HG03060 (cell line): ENCODE measurements around the gene VHLL.
"Not testable (repeated sequence)": the region's sequence is repeated elsewhere in the genome, so short reads cannot be mapped to it uniquely, and the experiment has no call there.

Source experiments
- ATAC-seq: cut with Tn5 transposase; IDR thresholded peaks from one replicate; pipeline ENCODE4 v1.9.1; 2021; ENCODE audit warnings: low read depth, moderate number of reproducible peaks; ENCODE audit not compliant: unreplicated experiment

VHLL gene

GRCh38 chr1:156298852-156299357, at the start of gene VHLL:
Gene VHLL (minus strand): TSS chr1:156299307. CDS start chr1:156299189, 118 bp downstream.
- ATAC-seq = no peak

- no peak for ATAC-seq
These were observed 48.2 kb upstream of the VHLL start for GRCh38 chr1:156347331-156347730.

- ATAC-seq = no peak
These were observed 47.5 kb upstream of the VHLL start for GRCh38 chr1:156346636-156347035.

GRCh38 chr1:156346035-156346434, 46.9 kb upstream of the VHLL start:
- ATAC-seq = not testable (repeated sequence)

- ATAC-seq = no peak
These were observed 45.3 kb upstream of the VHLL start for GRCh38 chr1:156344409-156344808.

GRCh38 chr1:156342166-156342955, 43.3 kb upstream of the VHLL start:
- no peak for ATAC-seq

GRCh38 chr1:156338180-156338976, 39.3 kb upstream of the VHLL start, which contains the start of the genes CCT3 and TSACC:
Gene CCT3 (minus strand): TSS chr1:156338292. CDS start chr1:156338184, 108 bp downstream.
Gene TSACC (plus strand): TSS chr1:156338526. CDS start chr1:156339758, 1,232 bp downstream.
- ATAC-seq = peak; percentile 93

- ATAC-seq = no peak
These were observed 38.7 kb upstream of the VHLL start for GRCh38 chr1:156337888-156338179.

- no peak for ATAC-seq
These were observed 38.2 kb upstream of the VHLL start for GRCh38 chr1:156337052-156337887.

- no peak for ATAC-seq
These were observed 37.1 kb upstream of the VHLL start for GRCh38 chr1:156336242-156336641.

- not testable (repeated sequence) for ATAC-seq
These were observed 24.1 kb upstream of the VHLL start for GRCh38 chr1:156323179-156323578.

- ATAC-seq = no peak
These were observed 21.5 kb upstream of the VHLL start for GRCh38 chr1:156320560-156320959.

- ATAC-seq = no peak
These were observed 20.6 kb upstream of the VHLL start for GRCh38 chr1:156319664-156320063.

GRCh38 chr1:156316909-156317308, 17.8 kb upstream of the VHLL start:
- ATAC-seq = no peak

- ATAC-seq = no peak
These were observed 11.9 kb upstream of the VHLL start for GRCh38 chr1:156310962-156311361.

- ATAC-seq = no peak
These were observed 9.0 kb upstream of the VHLL start for GRCh38 chr1:156308078-156308477.

- no peak for ATAC-seq
These were observed 6.1 kb upstream of the VHLL start for GRCh38 chr1:156305215-156305614.

GRCh38 chr1:156303241-156303640, 4.1 kb upstream of the VHLL start:
- no peak for ATAC-seq

GRCh38 chr1:156295391-156295947, 3.6 kb downstream of the VHLL start, which contains the start of gene GLMP:
Gene GLMP (minus strand): TSS chr1:156295679. CDS start chr1:156295645, 34 bp downstream.
- ATAC-seq = no peak

- no peak for ATAC-seq
These were observed 5.2 kb downstream of the VHLL start for GRCh38 chr1:156293895-156294294.
